ENCODE data around the gene ACOX1. TPM values are rescaled to one million over a fixed set of nuclear protein-coding genes. Genes with fewer than 3 reads are reported as not detected.
A peak's percentile ranks its signal among the peaks of the same experiment; 100 is the strongest.

ACOX1 gene
- total and polyA plus RNA-seq, 2 of the 13 experiments (the other 11 are each of a cell fraction or from before 2014, with no cell fraction given): 86.4 to 120 TPM

DNA sequence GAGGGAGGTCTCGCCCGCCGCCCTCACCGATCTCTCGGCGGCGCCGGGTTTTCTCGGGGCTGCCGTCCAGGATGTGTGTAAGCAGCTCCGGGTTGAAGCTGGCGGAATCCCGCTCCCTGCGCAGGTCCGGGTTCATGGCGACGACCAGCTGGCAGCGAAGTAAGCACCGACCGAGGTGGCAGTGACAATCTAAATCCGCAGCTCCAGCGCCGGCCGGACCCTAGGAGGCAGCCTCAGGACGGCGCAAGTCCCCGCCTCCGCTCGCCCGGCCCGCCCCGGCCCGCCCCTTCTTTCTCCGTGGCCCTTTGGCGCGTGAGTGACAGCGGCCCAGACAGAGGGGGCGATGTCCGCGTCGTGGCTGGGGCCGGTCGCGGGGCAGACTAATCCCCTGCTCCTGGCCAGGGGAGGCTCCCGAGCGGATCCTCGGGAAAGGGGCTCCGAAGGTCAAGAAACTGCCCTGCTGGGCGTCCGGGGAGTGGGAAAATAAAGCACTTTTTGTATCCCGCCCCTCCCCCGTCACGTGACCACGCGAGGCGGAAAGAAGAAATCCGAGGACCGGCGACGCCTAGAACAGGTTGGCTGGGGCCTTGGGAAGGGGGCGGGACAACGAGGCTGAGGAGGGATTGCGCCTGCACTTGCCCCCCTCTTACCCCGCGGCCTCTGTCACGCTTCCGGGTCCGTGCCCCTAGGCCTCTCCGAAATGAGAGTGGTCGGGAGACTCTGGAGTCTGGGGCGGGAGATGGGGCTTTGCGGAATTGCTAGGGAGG, at the start of gene ACOX1, which contains the start of gene TEN1 (continued):
- TF ChIP-seq ZNF318 (CRISPR knock-in tag; IDR thresholded peaks at IDR 0.05) (0 out of 2 replicates have a peak, but pooled peaks have one; percentile 73), ZNF564 (CRISPR knock-in tag; IDR thresholded peaks at IDR 0.05) (no peak; the same call in none of the 2 replicates), PAX8 (CRISPR knock-in tag; IDR thresholded peaks at IDR 0.05; ENCODE audit: borderline replicate concordance) (peak; percentile 37; the same call in 1 of the 2 replicates), ZSCAN25 (CRISPR knock-in tag; IDR thresholded peaks at IDR 0.05) (peak; percentile 67; the same call in 1 of the 2 replicates), JARID2 (CRISPR knock-in tag; IDR thresholded peaks at IDR 0.05; ENCODE audit: insufficient replicate concordance) (peak; percentile 37), RBM22 (optimal IDR thresholded peaks at IDR 0.05; ENCODE audit: low read length) (peak; percentile 74), ZBTB33 (CRISPR knock-in tag; IDR thresholded peaks at IDR 0.05) (peak; percentile 65), POGZ (CRISPR knock-in tag; IDR thresholded peaks at IDR 0.05) (peak; percentile 90), MLX (CRISPR knock-in tag; IDR thresholded peaks at IDR 0.05) (peak; percentile 77), ATRX (CRISPR knock-in tag; IDR thresholded peaks at IDR 0.05; ENCODE audit: borderline replicate concordance) (no peak), MAFF (IDR thresholded peaks at IDR 0.05; ENCODE audit: low read depth, low read length) (no peak), RELA (CRISPR knock-in tag; IDR thresholded peaks at IDR 0.05) (0 out of 2 replicates have a peak, but pooled peaks have one; percentile 64)
- TF ChIP-seq, protein P1, sequence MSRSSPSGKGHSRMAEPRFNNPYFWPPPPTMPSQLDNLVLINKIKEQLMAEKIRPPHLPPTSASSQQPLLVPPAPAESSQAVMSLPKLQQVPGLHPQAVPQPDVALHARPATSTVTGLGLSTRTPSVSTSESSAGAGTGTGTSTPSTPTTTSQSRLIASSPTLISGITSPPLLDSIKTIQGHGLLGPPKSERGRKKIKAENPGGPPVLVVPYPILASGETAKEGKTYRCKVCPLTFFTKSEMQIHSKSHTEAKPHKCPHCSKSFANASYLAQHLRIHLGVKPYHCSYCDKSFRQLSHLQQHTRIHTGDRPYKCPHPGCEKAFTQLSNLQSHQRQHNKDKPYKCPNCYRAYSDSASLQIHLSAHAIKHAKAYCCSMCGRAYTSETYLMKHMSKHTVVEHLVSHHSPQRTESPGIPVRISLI (CRISPR knock-in tag; IDR thresholded peaks at IDR 0.05; ENCODE audit: borderline replicate concordance): peak; percentile 81; the same call in 1 of the 2 replicates
- TF ChIP-seq, protein P2, sequence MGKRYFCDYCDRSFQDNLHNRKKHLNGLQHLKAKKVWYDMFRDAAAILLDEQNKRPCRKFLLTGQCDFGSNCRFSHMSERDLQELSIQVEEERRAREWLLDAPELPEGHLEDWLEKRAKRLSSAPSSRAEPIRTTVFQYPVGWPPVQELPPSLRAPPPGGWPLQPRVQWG (CRISPR knock-in tag; IDR thresholded peaks at IDR 0.05; ENCODE audit: borderline replicate concordance, low read depth): no peak
